K562 (cell line): ENCODE results near the gene MYH9. TPM values are rescaled to one million over a fixed set of nuclear protein-coding genes. Genes with fewer than 3 reads are reported as not detected.

Experiments used
- ATAC-seq: fragments of 200-7000 bp; cut with Tn5 transposase; 3 replicates; pipeline ENCODE4 v1.9.1; 2020; ENCODE audit warnings: moderate library complexity
- BruUV-seq: library from RNA; stranded (reverse); fragments of 400-500 nt; replicated peaks from 2 replicates; lab custom pipeline; 2021; lab: Mats Ljungman, UMichigan
- CTCF ChIA-PET: fragments of 300-600 bp; formaldehyde crosslinking; extraction: SDS; loops from one replicate; lab custom pipeline; 2021; ENCODE audit warnings: low intra/inter-chr PET ratio; lab: Yijun Ruan, JAX
- POLR2A ChIA-PET: fragments of 300-600, 350-650 bp; sonication (Branson Sonifier 250); formaldehyde crosslinking; extraction: SDS; loops from one replicate; lab custom pipeline; 2021; ENCODE audit warnings: antibody characterized with exemption, inconsistent platforms; lab: Yijun Ruan, JAX
- DNase-seq, 4 experiments: peaks; one replicate each; pipeline versions ENCODE4 v3.0.0 to v3.0.0-alpha.2; 2011 to 2018; ENCODE audit warnings: low spot score in 3 of 4, mixed read lengths in 3 of 4; ENCODE audit errors: extremely low read depth in 1 of 4
- FAIRE-seq: peaks from 2 replicates; lab custom pipeline; 2011; peaks lifted over from hg19 to GRCh38; lab: Jason Lieb, UNC
- H2AFZ ChIP-seq: 2 replicates; pipeline ENCODE4 v1.6.0; 2011; ENCODE audit warnings: low read depth, low read length, control low read depth, inconsistent platforms
- H3K27ac ChIP-seq: fragments of 200-600 bp; 3 replicates; pipeline ENCODE4 v1.8.0; 2011; ENCODE audit warnings: low read depth, mild to moderate bottlenecking, control low read depth, inconsistent platforms, low read length, moderate library complexity, mixed read lengths; ENCODE audit errors: extremely low read depth
- H3K27me3 ChIP-seq, 2 experiments: fragments of 300-600 bp in 1 of 2; 2 replicates in 1 of 2; 3 replicates in 1 of 2; pipeline versions ENCODE4 v1.6.0 to v1.8.0; 2011; ENCODE audit warnings: inconsistent platforms in 2 of 2, low read length in 2 of 2, mild to moderate bottlenecking in 1 of 2, mixed read lengths in 1 of 2, moderate library complexity in 1 of 2; ENCODE audit not compliant: control insufficient read depth in 2 of 2, insufficient read depth in 2 of 2
- H3K36me3 ChIP-seq: fragments of 300-600 bp; 3 replicates; pipeline ENCODE4 v1.8.0; 2011; ENCODE audit warnings: mild to moderate bottlenecking, low read length, inconsistent platforms; ENCODE audit not compliant: control insufficient read depth, insufficient read depth
- H3K4me1 ChIP-seq, 2 experiments: fragments of 200-600 bp in 1 of 2; replicated peaks in 1 of 2; 2 replicates in 1 of 2; 3 replicates in 1 of 2; pipeline versions ENCODE4 v1.5.1 to v1.8.0; 2011; ENCODE audit warnings: inconsistent platforms in 2 of 2, low read length in 2 of 2, mild to moderate bottlenecking in 1 of 2, mixed read lengths in 1 of 2, moderate library complexity in 1 of 2; ENCODE audit not compliant: control insufficient read depth in 2 of 2, insufficient read depth in 2 of 2
- H3K4me2 ChIP-seq: 2 replicates; pipeline ENCODE4 v1.6.1; 2011; ENCODE audit warnings: low read length, control low read depth, inconsistent platforms, mixed read lengths; ENCODE audit not compliant: insufficient read depth
- H3K4me3 ChIP-seq: fragments of 200-600 bp; sonication (generic), shearing (Covaris generic); 2 replicates; pipeline ENCODE4 v1.5.1; 2016; ENCODE audit warnings: control low read depth, inconsistent platforms
- H3K79me2 ChIP-seq: fragments of 200-600 bp; 3 replicates; pipeline ENCODE4 v1.8.0; 2011; ENCODE audit warnings: low read length, inconsistent platforms; ENCODE audit not compliant: control insufficient read depth, insufficient read depth
- H3K9ac ChIP-seq, 2 experiments: 2 replicates each; pipeline versions ENCODE4 v1.6.0 to v1.6.1; 2011; ENCODE audit warnings: low read depth in 2 of 2, low read length in 2 of 2, control low read depth in 1 of 2, inconsistent platforms in 1 of 2, mild to moderate bottlenecking in 1 of 2, mixed read lengths in 1 of 2; ENCODE audit not compliant: insufficient read depth in 1 of 2
- H3K9me1 ChIP-seq: one replicate; pipeline ENCODE4 v1.6.0; 2011; ENCODE audit warnings: inconsistent platforms, mild to moderate bottlenecking, low read length, moderate library complexity; ENCODE audit not compliant: control insufficient read depth, insufficient read depth
- H3K9me3 ChIP-seq: replicated peaks from 2 replicates; pipeline ENCODE4 v1.5.1; 2011; ENCODE audit warnings: low read depth, low read length, inconsistent platforms; ENCODE audit not compliant: control insufficient read depth, insufficient read depth
- H4K20me1 ChIP-seq: replicated peaks from 2 replicates; pipeline ENCODE4 v1.6.1; 2011; ENCODE audit warnings: low read length, inconsistent platforms, mixed read lengths; ENCODE audit not compliant: control insufficient read depth, insufficient read depth
- ARHGAP35 ChIP-seq: fragments of 450-650 bp; IDR thresholded peaks from 2 replicates; pipeline ENCODE4 v1.6.1; 2018; ENCODE audit not compliant: partially characterized antibody
- FOXK2 ChIP-seq, 2 experiments: fragments of 450-650 bp; IDR thresholded peaks in 1 of 2; conservative IDR thresholded peaks in 1 of 2; 2 replicates each; pipeline ENCODE4 v1.6.1; 2016; ENCODE audit warnings: low read depth in 2 of 2, mild to moderate bottlenecking in 1 of 2
- PBX2 ChIP-seq, 2 experiments: IDR thresholded peaks in 1 of 2; conservative IDR thresholded peaks in 1 of 2; 2 replicates each; pipeline ENCODE4 v1.6.1; 2016; ENCODE audit warnings: low read depth in 2 of 2, mild to moderate bottlenecking in 1 of 2, missing compliant biosample characterization in 1 of 2, missing genetic modification characterization in 1 of 2, moderate library complexity in 1 of 2
- POLR2B ChIP-seq: fragments of 450-650 bp; IDR thresholded peaks from 2 replicates; pipeline ENCODE4 v1.6.1; 2018; ENCODE audit warnings: low read depth; ENCODE audit not compliant: partially characterized antibody
- SUPT5H ChIP-seq: fragments of 450-650 bp; IDR thresholded peaks from 2 replicates; pipeline ENCODE4 v1.6.1; 2016
- VEZF1 ChIP-seq: fragments of 200-800 bp; sonication (Bioruptor generic); IDR thresholded peaks from 2 replicates; pipeline ENCODE4 v1.6.1; 2017; ENCODE audit warnings: missing genetic modification characterization, missing compliant biosample characterization
- ZFP36 ChIP-seq: fragments of 150-350 bp; IDR thresholded peaks from 2 replicates; pipeline ENCODE4 v1.6.1; 2018; ENCODE audit warnings: low read length, low read depth; ENCODE audit not compliant: partially characterized antibody
- ZNF197 ChIP-seq: fragments of 200-800 bp; sonication (Bioruptor generic); IDR thresholded peaks from 2 replicates; pipeline ENCODE4 v1.6.1; 2016; ENCODE audit warnings: low read depth, missing genetic modification characterization, missing compliant biosample characterization
- ZNF263 ChIP-seq: sonication (generic); formaldehyde crosslinking; IDR thresholded peaks from 2 replicates; pipeline ENCODE4 v1.8.0; 2022; ENCODE audit warnings: mild to moderate bottlenecking, missing genetic modification reagents, borderline replicate concordance
- WGBS: fragments of 100-300 bp; shearing (Covaris generic); methylation state at CpG from one replicate; pipeline ENCODE4 v1.1.6; 2016; ENCODE audit warnings: low coverage, mixed read lengths; ENCODE audit not compliant: insufficient coverage; ENCODE audit errors: missing lambda C conversion rate; 5-methylcytosine and 5-hydroxymethylcytosine counted together
- in situ Hi-C: fragments of 300-500 bp; cut with MboI; formaldehyde crosslinking; loops from 4 replicates; pipeline ENCODE4 v1.15.0; 2018; ENCODE audit warnings: inconsistent platforms, mixed read lengths
- intact Hi-C: fragments of 100-400 bp; cut with micrococcal nuclease; formaldehyde crosslinking; loops from 2 replicates; pipeline ENCODE4 v1.14.2; 2022
- polyA plus RNA-seq, 8 experiments: library from polyadenylated mRNA; depleted of rRNA in 4 of 8; stranded (reverse) in 5 of 8; unstranded in 3 of 8; fragments of >200 nt; fragmentation: Nextera tagmentation in 2 of 8; fragmentation: Illumina TruSeq in 1 of 8; extraction: Ambion mirVana in 2 of 8; extraction: Trizol in 1 of 8; gene quantifications; 2 replicates each; pipeline versions ENCODE4 v1.2.1 to v1.2.3, GENCODE V29; 2011 to 2014; ENCODE audit warnings: inconsistent platforms in 1 of 8, missing spikeins in 1 of 8
- total RNA-seq, 7 experiments: library from RNA; depleted of rRNA in 6 of 7; stranded (reverse); fragments of >200 nt in 6 of 7; fragmentation: Illumina TruSeq in 2 of 7; extraction: Trizol in 2 of 7; gene quantifications; 2 replicates each; pipeline versions ENCODE4 v1.2.1 to v1.2.3, GENCODE V29; 2011 to 2021; ENCODE audit warnings: low replicate concordance in 1 of 7

MYH9 gene
- total and polyA plus RNA-seq, 9 of the 15 experiments (the other 6 are each of a cell fraction or from before 2014, with no cell fraction given), result 0.71 to 111 (median 24.6) TPM

GRCh38 chr22:36362932-36363331, 24.8 kb downstream of the MYH9 start:
- FAIRE-seq (no peak), ATAC-seq (peak; percentile 20; the same call in 2 of the 3 replicates), DNase-seq (no peak)
- Histone ChIP-seq H3K4me1 (peaks cover 16 to 35% of the 10 kb centered on the region in 2 experiments; a peak in 4 of 5 replicates), H3K4me2 (no peak overlapping the region), H2AFZ (no peak overlapping the region), H3K9ac (no peak overlapping the region), H4K20me1 (peaks cover 45% of the 10 kb centered on the region), H3K27ac (no peak overlapping the region), H3K9me1 (peaks cover 6% of the 10 kb centered on the region), H3K79me2 (peaks cover 81% of the 10 kb centered on the region), H3K4me3 (no peak overlapping the region), H3K36me3 (peaks cover 12% of the 10 kb centered on the region; the same call in 1 of the 3 replicates)
- ChIA-PET CTCF (no interaction called here), POLR2A (interaction anchor here (0.6 kb wide), 1 partner anchor 29 kb away, joined by 3 read pairs; no protein-coding TSS in a partner anchor)
- no TSS peak for BruUV-seq
- in situ Hi-C loops (no loop called here), intact Hi-C loops (no loop called here)
- WGBS, result 85% methylated on average over 2 of the region's 2 CpGs
- TF ChIP-seq ZFP36, result peak; percentile 44
- TF ChIP-seq POLR2B, result no peak
- TF ChIP-seq ZNF197 (CRISPR knock-in tag), result no peak
- no peak for TF ChIP-seq SUPT5H
- 0 out of 2 replicates have a peak, but pooled peaks have one; percentile 21 for TF ChIP-seq VEZF1 (CRISPR knock-in tag)
- TF ChIP-seq FOXK2 (conservative IDR thresholded peaks at IDR 0.05 in 1 of 2, IDR thresholded peaks at IDR 0.05 in 1 of 2; ENCODE audit: low read depth in 2 of 2), result no peak
- no peak for TF ChIP-seq ARHGAP35
- no peak for TF ChIP-seq PBX2 (CRISPR knock-in tag; IDR thresholded peaks at IDR 0.05; ENCODE audit: low read depth)
- no peak for TF ChIP-seq PBX2 (tag; conservative IDR thresholded peaks at IDR 0.05; ENCODE audit: low read depth)
- TF ChIP-seq ZNF263 (CRISPR knock-in tag), result peak; percentile 58
- TF ChIP-seq, all 486 proteins: peak for 3
- Histone ChIP-seq H3K27me3 (no peaks in the 10 kb centered on the region), H3K9me3 (no peaks in the 10 kb centered on the region)
